GM19455 (cell line): ENCODE data around the gene FAM168A.

ENCODE experiments used
- ATAC-seq: cut with Tn5 transposase; IDR thresholded peaks from one replicate; pipeline ENCODE4 v1.9.1; 2021; ENCODE audit not compliant: unreplicated experiment

Gene FAM168A

DNA sequence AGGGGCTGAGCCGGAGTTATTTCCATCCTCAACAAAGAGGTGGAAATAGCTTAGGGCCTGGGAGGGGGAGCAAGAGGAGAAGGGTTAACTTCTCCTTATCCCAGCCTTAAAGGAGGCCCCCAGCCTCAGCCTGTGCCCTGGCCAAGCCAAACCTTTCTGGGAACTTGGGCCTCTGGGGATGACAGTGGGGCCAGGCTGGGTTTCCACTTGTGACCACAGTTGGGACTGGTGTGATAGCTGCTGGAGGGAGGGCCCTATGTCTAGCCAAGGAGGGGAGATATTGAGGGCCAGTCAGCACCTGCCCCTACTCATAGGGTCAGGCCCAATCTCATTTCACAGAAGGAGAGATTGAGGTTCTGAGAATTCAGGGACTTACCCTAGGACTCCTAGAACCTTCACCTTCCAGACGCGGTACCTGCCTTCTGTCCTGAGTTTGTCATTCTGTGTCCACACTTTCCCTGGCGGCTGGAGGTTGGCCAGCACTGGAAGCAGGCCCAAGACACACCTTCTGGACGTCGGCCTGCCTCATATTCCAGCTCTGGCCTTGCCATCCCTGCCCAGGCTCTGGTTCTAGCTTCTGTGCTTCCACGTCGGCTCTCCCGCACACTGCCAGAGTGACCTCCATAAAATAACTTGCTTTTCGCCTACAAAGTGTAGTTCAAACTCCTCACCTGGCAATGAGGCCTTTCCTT lies 218.6 kb downstream of the FAM168A start:
- ATAC-seq, result no peak

DNA sequence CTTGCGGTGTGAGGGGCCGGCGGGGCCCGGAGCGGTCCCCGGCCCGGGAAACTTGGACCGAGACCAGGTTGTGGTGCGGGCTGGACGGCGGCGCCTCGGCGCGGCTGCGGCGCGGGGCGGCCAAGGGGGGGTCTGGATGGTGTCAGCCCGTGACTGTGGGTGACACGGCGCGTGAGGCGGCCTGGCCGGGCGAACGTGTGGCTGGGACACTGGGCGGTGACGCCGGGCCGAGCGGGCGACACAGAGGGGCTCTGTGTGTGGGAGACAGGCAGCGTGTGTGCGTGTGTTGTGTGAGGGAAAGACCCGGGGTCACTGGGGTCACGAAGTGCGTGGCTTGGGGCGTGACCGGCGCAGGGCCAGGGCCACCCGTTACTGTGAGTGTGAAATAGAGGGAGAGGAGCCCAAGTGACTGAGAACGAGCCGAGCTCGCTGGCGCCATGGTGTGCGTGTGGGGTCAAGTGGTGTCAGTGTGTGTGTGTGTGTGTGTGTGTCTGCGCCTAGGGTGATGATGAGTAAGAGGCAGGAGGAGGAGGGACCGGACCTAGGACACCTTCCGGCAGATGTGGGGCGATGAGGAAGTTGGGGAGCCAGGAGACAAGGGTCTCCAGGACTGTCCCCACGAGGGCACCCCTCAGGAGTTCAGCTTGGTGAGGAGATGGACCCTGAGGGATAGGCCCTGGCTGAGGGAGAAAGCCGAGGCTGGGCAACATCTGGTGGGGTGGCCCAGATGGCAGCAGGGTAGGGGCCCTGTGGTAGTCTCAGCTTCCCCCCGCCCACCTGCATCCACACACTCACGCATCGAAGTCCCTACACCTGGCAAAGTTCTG lies 220.9 kb downstream of the FAM168A start:
- peak; percentile 12 for ATAC-seq

DNA sequence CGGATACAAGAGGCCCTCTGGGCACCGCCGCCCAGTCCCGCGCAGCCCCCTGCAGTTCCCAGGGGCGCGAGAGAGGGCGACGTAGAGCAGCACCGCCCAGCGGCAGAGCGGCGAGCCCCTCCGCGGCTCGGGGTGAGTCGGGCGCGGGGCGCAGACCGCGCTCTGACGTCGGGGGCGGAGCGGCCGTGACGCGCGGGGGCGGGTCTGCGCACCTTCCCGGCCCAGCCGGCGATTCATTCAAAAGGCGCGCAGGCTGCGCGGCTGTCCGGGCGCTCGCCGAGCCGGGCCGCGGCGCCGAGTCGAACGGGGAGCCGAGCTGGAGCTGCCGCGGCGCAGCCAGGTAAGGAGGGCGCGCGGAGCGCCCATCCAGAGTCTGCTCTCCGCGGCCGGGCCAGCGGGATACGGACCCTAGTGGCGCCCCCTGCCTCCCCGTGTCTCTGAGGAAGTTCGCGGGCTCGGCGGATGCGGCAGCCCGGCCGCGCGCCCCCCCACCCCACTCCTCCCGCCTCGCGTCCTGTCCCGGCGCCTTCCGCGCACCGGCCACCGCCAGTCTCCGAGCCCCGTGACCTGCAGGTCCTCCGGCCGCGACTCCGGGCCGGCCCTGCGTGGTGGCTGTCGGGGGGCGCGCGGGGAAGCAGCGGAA lies 221.6 kb downstream of the FAM168A start, which contains the start of gene RELT:
Gene RELT, plus strand, starts transcription at position 240 of the 643 bp plus-strand sequence. CDS start 12,738 bp downstream, outside the sequence.
- peak; percentile 82 for ATAC-seq

DNA sequence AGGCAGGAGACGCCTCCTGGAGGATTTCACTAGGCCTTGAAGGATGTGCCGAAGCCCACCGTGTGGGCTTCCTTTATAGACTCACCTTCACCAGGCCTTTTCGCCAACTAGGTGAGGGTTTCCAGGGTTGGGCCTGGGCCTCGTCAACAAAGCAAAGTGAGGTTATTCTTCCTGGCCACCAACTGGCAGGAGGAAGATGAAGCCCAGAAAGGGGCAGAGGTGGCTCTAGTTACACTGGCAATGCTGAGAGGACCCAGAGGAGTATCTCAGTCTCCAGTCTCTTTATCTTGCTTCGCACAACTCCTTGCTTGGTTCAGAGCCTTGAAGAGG lies 222.1 kb downstream of the FAM168A start:
- ATAC-seq, result no peak

DNA sequence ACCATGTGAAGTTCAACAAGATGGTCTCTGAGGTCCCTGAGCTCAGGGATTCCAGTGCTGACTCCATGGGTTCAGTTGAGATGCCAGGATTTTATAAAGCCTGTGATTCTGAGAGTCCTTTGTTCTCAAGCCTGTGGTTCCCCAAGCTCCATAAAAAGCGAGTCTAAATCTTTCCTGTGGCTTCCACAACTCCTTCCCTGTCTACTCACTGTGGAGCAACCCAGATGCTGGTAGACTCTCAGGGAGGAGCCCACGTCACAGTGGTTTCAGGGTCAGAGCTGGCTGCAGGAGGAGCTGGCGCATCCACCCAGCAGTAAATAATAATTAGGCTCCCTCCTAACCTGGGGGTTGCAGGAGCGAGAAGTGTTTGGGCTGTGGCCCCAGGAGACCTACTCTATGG lies 223.8 kb downstream of the FAM168A start:
- ATAC-seq, result no peak

DNA sequence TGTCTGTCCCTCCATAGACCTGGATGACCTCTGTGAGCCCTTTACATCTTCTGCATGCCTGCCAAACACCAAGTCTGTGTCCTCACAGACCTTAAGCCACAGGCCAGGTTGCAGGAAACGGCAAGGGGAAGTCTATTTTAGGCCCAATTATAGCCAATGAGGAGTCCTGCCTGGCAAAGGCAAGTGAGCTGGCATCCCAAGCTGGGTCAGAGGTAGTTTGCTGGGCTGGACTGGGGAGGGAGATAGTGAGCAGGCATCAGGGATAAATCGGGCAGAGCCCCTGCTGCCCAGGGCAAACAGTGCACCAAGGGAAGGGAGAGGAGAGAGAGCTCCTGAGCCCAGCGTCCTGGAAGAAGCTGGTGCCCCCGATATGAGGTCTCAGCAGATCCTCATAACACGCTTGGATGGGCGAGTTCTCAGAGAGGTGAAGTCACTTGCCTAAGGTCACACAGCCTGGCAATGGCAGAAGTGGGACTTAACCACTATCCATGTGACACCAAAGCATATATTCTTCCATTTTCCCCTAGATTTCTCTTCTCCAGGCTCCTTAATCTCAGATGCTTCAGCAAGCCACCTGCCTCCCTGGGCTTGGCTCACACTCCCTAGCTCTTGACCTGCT lies 225.4 kb downstream of the FAM168A start:
- ATAC-seq, result no peak

DNA sequence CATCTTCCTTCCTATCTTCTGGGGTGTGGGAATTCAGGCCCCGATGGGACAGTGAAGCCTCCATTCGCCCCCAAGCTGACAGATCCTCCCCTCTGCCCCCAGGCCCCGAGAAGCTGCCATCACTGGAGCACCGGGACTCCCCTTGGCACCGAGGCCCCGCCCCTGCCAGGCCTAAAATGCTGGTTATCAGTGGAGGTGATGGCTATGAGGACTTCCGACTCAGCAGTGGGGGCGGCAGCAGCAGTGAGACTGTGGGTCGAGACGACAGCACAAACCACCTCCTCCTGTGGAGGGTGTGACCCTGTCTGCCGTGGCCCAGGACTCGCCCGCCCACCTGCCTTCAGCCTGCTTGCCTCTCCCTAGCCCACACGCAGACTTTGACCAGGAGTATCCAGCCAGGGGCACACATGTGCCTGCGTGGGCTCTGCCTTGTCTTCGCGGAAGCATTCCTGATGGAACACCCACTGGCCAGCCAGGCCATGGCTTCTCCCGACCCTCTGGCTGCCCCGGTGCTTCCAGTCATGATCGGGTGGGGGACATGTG lies 230.4 kb downstream of the FAM168A start:
- no peak for ATAC-seq

DNA sequence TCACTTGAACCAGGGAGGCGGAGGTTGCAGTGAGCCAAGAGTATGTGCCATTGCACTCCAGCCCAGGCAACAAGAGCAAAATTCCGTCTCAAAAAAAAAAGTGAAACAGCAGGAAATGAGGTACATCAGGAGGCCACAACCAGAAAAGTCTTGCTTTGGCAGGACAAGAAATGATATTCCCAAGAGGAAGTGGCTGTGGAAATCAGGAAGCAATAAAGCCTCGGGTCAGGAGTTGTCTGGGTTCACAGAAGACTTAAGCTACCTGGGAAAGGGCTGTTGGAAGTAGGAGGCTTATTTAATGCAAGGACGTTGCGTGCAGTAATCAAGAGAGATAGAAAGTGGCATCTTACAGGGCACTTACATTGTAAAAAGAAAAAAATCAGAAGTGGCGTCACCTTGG lies 231.0 kb downstream of the FAM168A start:
- ATAC-seq, result no peak

DNA sequence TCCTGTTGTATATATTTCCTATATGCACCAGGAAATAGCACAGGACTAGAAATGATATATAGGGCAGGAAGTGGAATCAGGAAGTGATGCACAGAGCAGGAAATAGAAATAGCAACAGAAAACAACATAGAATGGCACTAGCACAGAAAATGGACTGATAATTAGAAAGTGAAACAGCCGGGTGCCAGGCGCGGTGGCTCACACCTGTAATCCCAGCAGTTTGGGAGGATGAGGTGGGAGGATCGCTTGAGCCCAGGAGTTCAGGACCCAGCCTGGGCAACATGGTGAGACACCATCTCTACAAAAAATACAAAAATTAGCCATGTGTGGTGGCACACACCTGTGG lies 231.7 kb downstream of the FAM168A start:
- ATAC-seq, result no peak

DNA sequence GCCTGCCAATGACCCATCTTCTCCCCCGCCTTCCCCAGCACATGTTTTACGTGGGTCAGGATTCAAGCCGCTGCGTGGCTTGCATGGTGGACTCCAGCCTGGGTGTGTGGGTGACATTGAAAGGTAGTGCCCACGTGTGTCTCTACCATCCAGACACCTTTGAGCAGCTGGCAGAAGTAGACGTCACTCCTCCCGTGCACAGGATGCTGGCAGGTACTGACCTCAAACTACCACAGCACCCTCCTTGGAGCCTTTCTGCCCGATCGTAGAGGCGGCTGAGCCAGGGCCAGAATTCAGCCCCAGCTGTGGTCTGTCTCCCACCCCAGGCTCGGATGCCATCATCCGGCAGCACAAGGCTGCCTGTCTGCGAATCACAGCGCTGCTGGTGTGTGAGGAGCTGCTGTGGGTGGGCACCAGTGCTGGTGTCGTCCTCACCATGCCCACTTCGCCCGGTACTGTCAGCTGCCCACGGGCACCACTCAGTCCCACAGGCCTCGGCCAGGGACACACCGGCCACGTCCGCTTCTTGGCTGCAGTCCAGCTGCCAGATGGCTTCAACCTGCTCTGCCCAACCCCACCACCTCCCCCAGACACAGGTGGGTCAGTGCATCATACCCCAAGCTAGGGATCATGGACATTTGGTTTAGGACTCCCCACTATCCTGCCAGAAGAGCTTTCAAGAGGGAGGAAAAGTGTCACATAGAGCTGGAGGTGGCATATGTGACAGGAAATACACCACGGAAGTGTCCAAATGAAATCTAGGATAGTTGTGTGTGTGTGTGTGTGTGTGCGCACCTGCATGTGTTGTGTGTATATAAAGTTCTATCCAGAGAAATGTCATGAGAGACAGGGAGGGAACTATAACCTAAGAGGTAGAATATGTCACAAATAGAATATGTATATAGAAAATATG lies 232.3 kb downstream of the FAM168A start:
- no peak for ATAC-seq

DNA sequence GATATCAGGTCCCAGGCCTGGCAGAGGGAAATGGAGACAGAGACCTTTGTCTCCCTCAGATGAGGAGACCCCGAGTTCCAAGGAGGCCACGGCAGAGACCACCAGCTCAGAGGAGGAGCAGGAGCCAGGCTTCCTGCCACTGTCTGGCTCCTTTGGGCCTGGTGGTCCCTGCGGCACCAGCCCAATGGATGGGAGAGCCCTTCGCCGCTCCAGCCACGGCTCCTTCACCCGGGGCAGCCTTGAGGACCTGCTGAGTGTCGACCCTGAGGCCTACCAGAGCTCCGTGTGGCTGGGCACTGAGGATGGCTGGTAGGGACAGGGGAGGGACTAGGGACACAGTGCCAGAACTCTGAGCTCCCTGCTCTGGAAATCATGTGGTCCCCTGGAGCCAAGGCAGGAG lies 234.8 kb downstream of the FAM168A start:
- ATAC-seq, result no peak

DNA sequence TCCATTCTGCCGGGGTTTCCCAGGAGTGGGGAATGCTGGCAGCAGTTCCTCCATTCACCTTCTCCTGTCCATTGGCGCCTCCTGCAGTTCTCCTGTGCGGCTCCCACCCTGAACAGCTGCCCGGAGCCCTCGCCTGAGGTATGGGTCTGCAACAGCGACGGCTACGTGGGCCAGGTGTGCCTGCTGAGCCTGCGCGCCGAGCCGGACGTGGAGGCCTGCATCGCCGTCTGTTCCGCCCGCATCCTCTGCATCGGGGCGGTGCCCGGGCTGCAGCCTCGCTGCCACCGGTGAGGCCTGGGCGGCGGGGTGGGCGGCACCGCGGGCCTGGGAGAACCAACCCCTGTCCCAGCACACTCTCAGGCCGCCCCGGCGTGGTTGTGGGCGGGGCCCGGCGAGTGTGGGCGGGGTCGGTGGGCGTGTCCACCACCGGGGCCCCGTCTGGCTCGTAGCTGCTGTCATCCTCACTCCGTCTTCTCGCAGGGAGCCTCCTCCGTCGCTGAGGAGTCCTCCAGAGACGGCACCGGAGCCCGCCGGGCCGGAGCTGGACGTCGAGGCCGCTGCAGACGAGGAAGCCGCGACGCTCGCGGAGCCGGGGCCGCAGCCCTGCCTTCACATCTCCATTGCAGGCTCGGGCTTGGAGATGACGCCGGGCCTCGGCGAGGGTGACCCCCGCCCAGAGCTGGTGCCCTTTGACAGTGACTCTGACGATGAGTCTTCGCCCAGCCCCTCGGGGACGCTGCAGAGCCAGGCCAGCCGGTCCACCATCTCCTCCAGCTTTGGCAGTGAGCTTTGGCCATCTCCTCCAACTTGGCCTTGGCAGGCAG lies 235.7 kb downstream of the FAM168A start:
- no peak for ATAC-seq

DNA sequence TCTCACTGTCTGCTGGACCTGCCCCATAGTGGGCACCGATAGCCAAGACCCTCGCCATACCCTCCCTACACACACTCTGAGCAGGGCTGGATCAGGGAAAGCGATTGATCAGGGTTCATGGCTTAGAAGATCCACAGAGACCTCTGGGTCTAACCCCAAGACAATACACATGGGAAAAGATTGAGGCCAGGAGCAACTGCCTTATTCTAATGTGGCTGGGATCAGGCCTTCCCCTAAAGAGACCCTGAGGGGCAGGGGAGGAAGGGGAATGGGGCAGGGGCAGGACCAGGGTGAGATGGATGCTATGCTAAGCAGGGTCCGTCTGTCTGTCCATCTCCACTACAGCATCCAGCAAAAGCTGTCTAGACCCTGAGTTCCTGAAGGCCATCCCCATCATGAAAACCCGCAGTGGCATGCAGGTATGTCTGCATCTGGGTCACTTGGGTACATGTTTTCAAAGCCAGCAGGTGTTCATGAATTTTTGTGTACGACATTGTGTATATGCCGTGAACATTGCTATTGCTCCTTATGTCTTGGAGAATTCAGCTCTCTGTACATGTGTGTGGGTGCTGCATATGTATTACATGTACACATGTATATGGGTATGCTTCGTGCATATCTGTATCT lies 237.1 kb downstream of the FAM168A start:
- no peak for ATAC-seq

DNA sequence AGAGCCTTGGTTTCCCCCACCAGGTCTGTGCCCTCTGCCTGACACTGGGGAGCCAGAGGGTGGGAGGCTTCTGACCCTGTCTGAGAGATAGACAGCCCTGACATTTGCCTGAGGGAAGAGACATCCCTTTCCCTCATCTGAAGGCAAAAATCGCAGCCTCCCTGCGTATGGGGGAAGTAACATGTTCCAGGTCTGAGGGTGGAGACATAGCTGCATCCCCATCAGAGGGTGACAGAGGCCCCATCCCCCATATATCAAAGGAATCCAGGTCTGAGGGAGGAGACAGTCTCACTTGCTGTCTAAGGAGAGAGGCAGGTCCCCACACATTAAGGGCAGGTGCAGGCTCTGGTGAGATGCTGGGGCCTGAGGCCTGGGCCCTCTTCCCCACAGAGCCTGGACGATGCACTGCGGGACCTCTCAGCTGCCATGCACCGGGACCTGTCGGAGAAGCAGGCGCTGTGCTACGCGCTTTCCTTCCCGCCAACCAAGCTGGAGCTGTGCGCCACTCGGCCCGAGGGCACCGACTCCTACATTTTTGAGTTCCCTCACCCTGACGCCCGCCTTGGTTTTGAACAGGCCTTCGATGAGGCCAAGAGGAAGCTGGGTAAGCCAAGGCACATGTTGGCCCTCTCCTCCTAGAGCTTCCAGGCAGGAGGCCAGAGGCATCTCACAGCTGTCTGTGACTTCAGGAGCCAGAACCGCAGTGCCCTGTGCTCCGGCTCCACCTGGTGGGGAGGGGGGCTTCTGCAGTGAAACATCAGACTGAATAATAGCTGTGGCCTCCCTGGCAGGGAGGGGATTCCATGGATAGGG lies 237.8 kb downstream of the FAM168A start:
- ATAC-seq, result no peak

DNA sequence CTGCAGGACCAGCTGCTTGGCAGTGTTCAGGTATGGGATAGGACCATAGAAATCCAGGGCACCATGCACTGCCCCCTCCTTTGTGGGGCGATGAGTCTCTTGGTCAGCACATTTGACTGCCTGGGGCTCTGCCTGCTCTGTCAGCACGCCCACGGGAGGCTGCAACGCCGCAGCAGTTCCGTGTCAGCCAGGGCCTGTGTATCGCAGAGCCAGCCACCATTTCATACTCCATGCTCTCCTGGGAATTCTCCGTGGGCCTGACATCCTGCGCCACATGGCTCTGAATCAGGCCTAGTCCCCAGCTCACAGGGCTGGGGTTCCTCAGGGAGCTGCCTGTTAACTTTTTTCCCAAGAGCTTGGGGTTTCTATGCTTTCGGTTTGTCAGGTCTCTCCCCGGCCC lies 238.6 kb downstream of the FAM168A start:
- ATAC-seq, result no peak

DNA sequence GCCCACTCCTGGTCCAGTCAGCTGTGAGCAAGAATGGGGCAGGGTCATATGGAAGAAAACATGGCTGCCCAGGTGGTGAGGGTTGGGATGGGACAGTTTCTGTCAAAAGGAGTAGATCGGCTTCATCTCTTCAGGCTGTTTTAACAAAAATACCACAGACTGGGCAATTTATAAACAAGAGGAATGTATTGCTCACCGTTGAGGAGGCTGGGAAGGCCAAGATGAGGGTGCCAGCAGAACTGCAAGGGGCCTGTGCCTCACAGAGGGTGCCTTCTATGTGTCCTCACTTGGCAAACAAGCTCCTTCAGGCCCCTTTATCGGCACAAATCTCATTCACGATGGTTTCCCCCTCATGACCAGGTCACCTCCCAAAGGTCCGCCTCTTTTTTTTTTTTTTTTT lies 239.8 kb downstream of the FAM168A start:
- no peak for ATAC-seq

DNA sequence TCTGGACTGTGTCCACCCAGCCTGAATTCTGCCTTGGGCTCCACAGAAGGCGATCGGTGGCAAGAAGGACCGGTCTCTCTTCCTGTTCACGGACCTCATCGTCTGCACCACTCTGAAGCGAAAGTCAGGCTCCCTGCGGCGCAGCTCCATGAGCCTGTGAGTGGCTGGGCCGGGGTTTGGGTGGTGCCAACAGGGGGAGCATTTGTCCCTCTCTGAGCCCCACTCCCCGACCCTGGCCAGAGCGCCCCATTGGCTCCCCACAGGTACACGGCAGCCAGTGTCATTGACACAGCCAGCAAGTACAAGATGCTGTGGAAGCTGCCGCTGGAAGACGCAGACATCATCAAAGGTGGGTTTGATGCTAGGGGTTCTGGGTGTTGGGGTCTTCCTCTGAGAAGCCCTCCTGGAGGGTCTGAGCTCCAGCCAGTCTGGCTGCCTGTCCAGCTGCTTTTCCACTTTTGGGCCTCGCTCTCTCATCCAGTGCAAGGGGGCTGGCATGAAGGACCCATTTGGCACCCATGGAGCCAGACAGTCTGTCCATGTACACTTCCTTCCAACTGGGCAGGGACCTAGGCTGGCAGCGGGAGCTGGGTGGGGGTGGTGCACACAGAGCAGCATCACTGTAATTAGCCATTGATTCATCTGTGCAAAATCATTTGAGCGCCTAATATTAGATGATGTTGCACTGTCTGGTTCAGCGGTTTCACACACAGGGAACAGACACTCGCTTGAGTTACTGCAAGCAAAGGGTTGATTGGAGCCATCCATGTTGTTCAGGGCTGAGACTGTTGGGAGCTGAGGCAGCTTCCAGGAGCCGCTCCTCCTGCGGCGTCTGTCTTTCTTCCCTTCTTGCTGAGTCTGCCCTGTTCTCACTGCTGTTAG lies 240.7 kb downstream of the FAM168A start:
- ATAC-seq, result no peak
